Breast epithelium (tissue), 4 donors: ENCODE measurements around the gene GOLGA8B. TPM values are rescaled to one million over a fixed set of nuclear protein-coding genes. Genes with fewer than 3 reads are reported as not detected.

Experiments
- DNase-seq, 2 donors: peaks; one replicate each; pipeline ENCODE4 v3.0.0-alpha.2; 2019; ENCODE audit warnings: low spot score in 2 of 2
- H3K27ac ChIP-seq, 2 donors: fragments of 200-600 bp; sonication (generic) in 1 of 2; one replicate each; pipeline ENCODE4 v1.5.1; 2016 to 2019; ENCODE audit warnings: mild to moderate bottlenecking in 1 of 2
- H3K27me3 ChIP-seq, 2 donors: fragments of 200-600 bp; sonication (generic) in 1 of 2; one replicate each; pipeline versions ENCODE4 v1.5.1 to v1.6.0; 2017 to 2019; ENCODE audit warnings: control low read depth in 1 of 2, mild to moderate bottlenecking in 1 of 2
- H3K36me3 ChIP-seq: fragments of 200-600 bp; one replicate; pipeline ENCODE4 v1.5.1; 2019
- H3K4me1 ChIP-seq, 2 donors: fragments of 200-600 bp; sonication (generic); one replicate each; pipeline ENCODE4 v1.5.1; 2016 to 2019; ENCODE audit warnings: control low read depth in 1 of 2
- H3K4me3 ChIP-seq, 3 donors: fragments of 200-600 bp; sonication (generic); 1 replicate in 2 of 3; 2 replicates in 1 of 3; pipeline ENCODE4 v1.5.1; 2016 to 2019; ENCODE audit warnings: mild to moderate bottlenecking in 3 of 3, moderate library complexity in 2 of 3
- H3K9me3 ChIP-seq, 2 donors: fragments of 200-600 bp; sonication (generic) in 1 of 2; one replicate each; pipeline ENCODE4 v1.5.1; 2016 to 2019; ENCODE audit warnings: control low read depth in 1 of 2
- POLR2A ChIP-seq: fragments of 450-650 bp; IDR thresholded peaks from one replicate; pipeline ENCODE4 v1.6.1; 2016; ENCODE audit warnings: antibody characterized with exemption, mild to moderate bottlenecking, moderate library complexity
- POLR2AphosphoS5 ChIP-seq, 3 donors: sonication (generic); formaldehyde crosslinking; IDR thresholded peaks; one replicate each; pipeline ENCODE4 v1.6.1; 2017; ENCODE audit warnings: antibody characterized with exemption in 3 of 3
- intact Hi-C: fragments of 100-400 bp; cut with DNase I; formaldehyde crosslinking; loops from one replicate; pipeline ENCODE4 v1.15.1; 2023; ENCODE audit warnings: low total_unique reads
- total RNA-seq, 3 donors: library from RNA; depleted of rRNA; stranded (reverse); fragments of >200 nt; gene quantifications; one replicate each; pipeline ENCODE4 v1.1.0, GENCODE V29; 2016
- TF ChIP-seq, protein P1 (sequence below), 3 donors: fragments of 450-650 bp; IDR thresholded peaks; one replicate each; pipeline ENCODE4 v1.5.1; 2016 to 2017; ENCODE audit warnings: antibody characterized with exemption in 3 of 3, mild to moderate bottlenecking in 3 of 3, moderate library complexity in 3 of 3

Gene GOLGA8B
- total RNA-seq, 3 donors from 2014 or later: 94.4 to 180 (median 131) TPM

DNA sequence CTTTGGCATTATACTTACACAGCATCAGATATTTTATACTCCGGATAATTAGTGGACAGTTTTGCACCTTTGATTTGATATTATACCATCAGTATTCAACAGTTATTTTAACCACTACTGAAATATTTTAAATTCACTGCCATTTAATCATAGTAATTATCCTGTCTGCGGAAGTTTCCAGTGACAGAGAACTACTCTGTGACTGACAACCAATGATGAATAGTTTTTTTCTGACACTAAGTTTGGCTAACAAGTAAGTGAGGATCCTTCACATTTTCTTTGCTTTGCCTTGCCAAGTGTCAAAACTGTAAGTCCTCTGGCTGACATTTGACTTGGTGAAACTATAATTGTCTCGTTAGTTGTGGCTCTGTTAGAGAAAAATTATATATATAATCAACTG is 30.5 kb upstream of the GOLGA8B start:
- H3K4me1 ChIP-seq: no peaks in the 10 kb centered on the region
- H3K9me3 ChIP-seq: no peaks in the 10 kb centered on the region
- H3K4me3 ChIP-seq: no peak overlapping the region
- no peaks in the 10 kb centered on the region for H3K36me3 ChIP-seq
- no peak overlapping the region for H3K27ac ChIP-seq
- H3K27me3 ChIP-seq: peaks cover 0 to 3% of the 10 kb centered on the region in 2 donors
- intact Hi-C loops: no loop called here
- TF ChIP-seq POLR2A: no peak
- TF ChIP-seq, protein P1, sequence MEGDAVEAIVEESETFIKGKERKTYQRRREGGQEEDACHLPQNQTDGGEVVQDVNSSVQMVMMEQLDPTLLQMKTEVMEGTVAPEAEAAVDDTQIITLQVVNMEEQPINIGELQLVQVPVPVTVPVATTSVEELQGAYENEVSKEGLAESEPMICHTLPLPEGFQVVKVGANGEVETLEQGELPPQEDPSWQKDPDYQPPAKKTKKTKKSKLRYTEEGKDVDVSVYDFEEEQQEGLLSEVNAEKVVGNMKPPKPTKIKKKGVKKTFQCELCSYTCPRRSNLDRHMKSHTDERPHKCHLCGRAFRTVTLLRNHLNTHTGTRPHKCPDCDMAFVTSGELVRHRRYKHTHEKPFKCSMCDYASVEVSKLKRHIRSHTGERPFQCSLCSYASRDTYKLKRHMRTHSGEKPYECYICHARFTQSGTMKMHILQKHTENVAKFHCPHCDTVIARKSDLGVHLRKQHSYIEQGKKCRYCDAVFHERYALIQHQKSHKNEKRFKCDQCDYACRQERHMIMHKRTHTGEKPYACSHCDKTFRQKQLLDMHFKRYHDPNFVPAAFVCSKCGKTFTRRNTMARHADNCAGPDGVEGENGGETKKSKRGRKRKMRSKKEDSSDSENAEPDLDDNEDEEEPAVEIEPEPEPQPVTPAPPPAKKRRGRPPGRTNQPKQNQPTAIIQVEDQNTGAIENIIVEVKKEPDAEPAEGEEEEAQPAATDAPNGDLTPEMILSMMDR (IDR thresholded peaks at IDR 0.05): no peak
- no peak for TF ChIP-seq POLR2AphosphoS5 (IDR thresholded peaks at IDR 0.05)
- no peak for DNase-seq

DNA sequence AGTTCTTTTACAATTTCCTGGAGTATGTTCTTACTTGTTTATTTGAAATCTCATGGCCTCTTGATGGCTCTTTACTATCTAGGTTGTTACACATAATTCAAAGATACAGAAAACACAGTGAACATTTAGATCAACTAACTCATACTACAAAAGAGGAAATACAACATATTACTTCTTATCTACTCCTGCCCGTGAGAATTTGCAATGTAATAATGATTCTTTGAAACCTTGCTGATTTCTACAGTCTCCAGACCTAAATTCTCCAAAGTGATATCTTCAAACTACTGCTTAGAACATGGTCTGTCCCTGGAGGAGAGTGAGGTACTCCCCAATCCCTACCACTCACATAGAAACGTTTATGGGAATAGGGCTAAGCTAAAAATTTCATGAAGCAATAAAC is 29.9 kb upstream of the GOLGA8B start:
- intact Hi-C loops: no loop called here
- H3K27me3 ChIP-seq: peaks cover 0 to 3% of the 10 kb centered on the region in 2 donors
- no peaks in the 10 kb centered on the region for H3K4me1 ChIP-seq
- no peak for DNase-seq
- H3K9me3 ChIP-seq: no peaks in the 10 kb centered on the region
- TF ChIP-seq, protein P1 (IDR thresholded peaks at IDR 0.05): no peak
- TF ChIP-seq POLR2AphosphoS5 (IDR thresholded peaks at IDR 0.05) (no peak), POLR2A (no peak)
- H3K4me3 ChIP-seq: no peak overlapping the region
- H3K27ac ChIP-seq: no peak overlapping the region
- no peaks in the 10 kb centered on the region for H3K36me3 ChIP-seq

DNA sequence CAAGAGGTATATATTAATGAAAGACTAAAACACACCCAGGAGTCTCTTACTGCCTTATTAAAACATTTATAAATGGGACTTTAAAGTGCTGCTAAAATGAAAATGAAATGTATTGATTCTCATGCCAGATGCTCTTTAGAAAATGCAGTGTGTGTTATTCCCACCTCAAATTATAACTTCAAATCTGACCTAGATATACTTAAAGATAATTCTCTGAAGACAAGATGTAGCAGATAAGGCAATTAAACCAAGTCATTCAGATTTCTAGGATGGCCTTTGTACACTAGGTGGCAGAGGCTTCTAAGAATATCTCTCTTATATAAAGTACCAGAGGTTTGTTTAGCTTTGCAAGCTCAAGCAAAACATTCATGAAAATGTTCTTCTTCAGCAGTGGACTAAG is 26.9 kb upstream of the GOLGA8B start:
- Histone ChIP-seq H3K27me3 (peaks cover 0 to 3% of the 10 kb centered on the region in 2 donors), H3K27ac (no peak overlapping the region), H3K4me1 (no peaks in the 10 kb centered on the region), H3K36me3 (no peaks in the 10 kb centered on the region), H3K9me3 (no peaks in the 10 kb centered on the region), H3K4me3 (no peak overlapping the region)
- intact Hi-C loops: no loop called here
- TF ChIP-seq POLR2AphosphoS5 (IDR thresholded peaks at IDR 0.05) (no peak), POLR2A (no peak)
- TF ChIP-seq, protein P1 (IDR thresholded peaks at IDR 0.05): no peak
- DNase-seq: no peak

DNA sequence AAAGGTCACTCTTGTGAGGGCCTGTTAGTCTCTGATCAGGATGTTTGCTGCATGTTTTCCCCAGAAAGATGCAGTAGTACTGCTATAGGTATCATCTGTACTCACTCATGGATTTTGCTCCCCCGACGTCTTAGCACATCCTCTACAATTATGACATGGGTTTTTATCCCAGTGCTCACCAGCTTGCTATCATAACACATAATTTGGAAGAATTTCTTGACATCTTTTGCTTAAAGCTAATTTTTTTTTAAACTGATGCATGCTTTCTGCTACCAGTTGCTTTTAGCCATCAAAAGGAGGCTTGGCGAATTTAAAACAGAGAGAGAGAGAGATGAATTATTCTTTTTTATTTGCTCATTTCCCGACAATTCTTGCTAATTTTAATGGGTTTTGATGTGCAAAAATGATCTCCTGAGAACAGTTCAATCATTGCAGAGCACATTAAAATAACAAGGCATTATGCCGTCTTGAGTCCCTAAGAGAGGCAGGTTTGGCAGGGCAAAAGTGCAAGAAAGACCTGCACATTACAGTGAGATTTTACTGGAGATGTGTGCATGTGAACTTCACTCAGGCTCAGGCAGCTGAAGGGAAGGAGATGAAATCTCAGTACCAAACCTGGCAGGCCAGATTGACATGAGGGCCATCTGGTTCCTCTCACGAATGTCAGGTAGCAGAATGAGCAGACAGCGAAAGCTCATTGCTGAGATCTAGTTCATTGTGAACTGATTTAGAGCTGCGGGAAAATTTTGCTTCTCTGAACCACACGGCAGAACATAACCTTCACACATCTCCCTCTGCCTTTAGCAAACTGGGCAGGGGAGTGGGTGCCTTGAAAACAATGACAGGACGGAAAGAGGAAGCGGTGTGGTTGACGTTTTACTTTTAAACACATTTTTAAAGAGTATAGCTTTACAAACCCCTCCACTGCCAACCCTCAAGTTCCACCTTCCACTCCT is 25.9 kb upstream of the GOLGA8B start:
- TF ChIP-seq POLR2AphosphoS5 (IDR thresholded peaks at IDR 0.05): no peak
- Histone ChIP-seq H3K36me3 (no peaks in the 10 kb centered on the region), H3K9me3 (no peaks in the 10 kb centered on the region), H3K4me3 (no peak overlapping the region), H3K27me3 (peaks cover 0 to 3% of the 10 kb centered on the region in 2 donors), H3K4me1 (no peaks in the 10 kb centered on the region), H3K27ac (no peak overlapping the region)
- intact Hi-C loops: no loop called here
- DNase-seq: no peak

DNA sequence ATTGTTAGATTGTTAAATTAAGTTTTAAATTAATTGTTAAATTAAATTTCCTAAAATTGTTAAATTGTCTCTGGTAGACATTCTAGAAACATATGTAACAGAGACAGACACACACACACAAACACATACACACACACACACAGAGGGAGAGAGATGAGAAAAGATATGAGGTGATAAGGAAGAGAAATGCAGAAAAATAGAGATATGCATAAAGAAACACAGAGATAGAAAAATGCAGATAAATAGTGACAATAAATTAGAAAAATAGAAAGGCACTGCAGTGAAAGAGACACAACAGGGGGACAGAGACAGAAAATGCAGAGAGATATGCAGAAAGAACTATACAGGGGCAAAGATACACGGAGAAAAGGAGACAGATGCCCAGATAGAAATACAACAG is 25.1 kb upstream of the GOLGA8B start:
- Histone ChIP-seq H3K36me3 (no peaks in the 10 kb centered on the region), H3K27me3 (peaks cover 0 to 3% of the 10 kb centered on the region in 2 donors), H3K9me3 (no peaks in the 10 kb centered on the region), H3K27ac (no peak overlapping the region), H3K4me1 (no peaks in the 10 kb centered on the region), H3K4me3 (no peak overlapping the region)
- DNase-seq: no peak
- TF ChIP-seq POLR2A: no peak
- TF ChIP-seq, protein P1 (IDR thresholded peaks at IDR 0.05): no peak
- TF ChIP-seq POLR2AphosphoS5 (IDR thresholded peaks at IDR 0.05): no peak
- intact Hi-C loops: no loop called here
